Neuronal stem cell (in vitro differentiated cells): ENCODE data around the gene TCF7L2.

Experiments
- DNase-seq: peaks from one replicate; pipeline ENCODE4 v3.0.0-alpha.2; 2013; ENCODE audit warnings: low spot score
- H2AFZ ChIP-seq: one replicate; pipeline ENCODE4 v1.6.1; 2013; ENCODE audit warnings: mild to moderate bottlenecking, low read length, inconsistent platforms
- H2AK5ac ChIP-seq: 2 replicates; pipeline ENCODE4 v1.6.1; 2013; ENCODE audit warnings: low read depth, mild to moderate bottlenecking, inconsistent platforms, low read length, moderate library complexity, mixed read lengths
- H2BK120ac ChIP-seq: 2 replicates; pipeline ENCODE4 v1.6.1; 2013; ENCODE audit warnings: low read depth, mild to moderate bottlenecking, inconsistent platforms, low read length, moderate library complexity, mixed read lengths
- H2BK12ac ChIP-seq: one replicate; pipeline ENCODE4 v1.6.1; 2013; ENCODE audit warnings: low read length, inconsistent platforms
- H2BK15ac ChIP-seq: 2 replicates; pipeline ENCODE4 v1.6.1; 2013; ENCODE audit warnings: mild to moderate bottlenecking, low read length, inconsistent platforms, mixed read lengths
- H2BK5ac ChIP-seq: one replicate; pipeline ENCODE4 v1.6.1; 2013; ENCODE audit warnings: inconsistent platforms, mild to moderate bottlenecking, low read length, moderate library complexity
- H3K14ac ChIP-seq: one replicate; pipeline ENCODE4 v1.6.1; 2013; ENCODE audit warnings: low read length, inconsistent platforms
- H3K18ac ChIP-seq: 2 replicates; pipeline ENCODE4 v1.6.1; 2013; ENCODE audit warnings: low read length, inconsistent platforms
- H3K23ac ChIP-seq: 2 replicates; pipeline ENCODE4 v1.6.1; 2013; ENCODE audit warnings: low read depth, mild to moderate bottlenecking, mixed read lengths, low read length, inconsistent platforms; ENCODE audit not compliant: poor library complexity
- H3K27ac ChIP-seq: replicated peaks from 3 replicates; pipeline ENCODE4 v1.5.1; 2013; ENCODE audit warnings: low read length, inconsistent platforms
- H3K27me3 ChIP-seq, 3 experiments: 2 replicates each; pipeline ENCODE4 v1.6.1; 2013; ENCODE audit warnings: low read length in 3 of 3, mild to moderate bottlenecking in 2 of 3, inconsistent platforms in 1 of 3, low read depth in 1 of 3, mixed read lengths in 1 of 3, moderate library complexity in 1 of 3; ENCODE audit not compliant: control insufficient read depth in 3 of 3, insufficient read depth in 3 of 3
- H3K36me3 ChIP-seq, 2 donors: replicated peaks in 1 of 2; 2 replicates each; pipeline ENCODE4 v1.6.1; 2013; ENCODE audit warnings: low read length in 2 of 2; ENCODE audit not compliant: control insufficient read depth in 2 of 2, insufficient read depth in 2 of 2
- H3K4ac ChIP-seq: 2 replicates; pipeline ENCODE4 v1.6.1; 2013; ENCODE audit warnings: inconsistent platforms, mild to moderate bottlenecking, low read length, moderate library complexity
- H3K4me1 ChIP-seq, 2 donors: 1 replicate in 1 of 2; 2 replicates in 1 of 2; pipeline ENCODE4 v1.6.1; 2013; ENCODE audit warnings: low read length in 2 of 2, low read depth in 1 of 2; ENCODE audit not compliant: control insufficient read depth in 2 of 2, insufficient read depth in 1 of 2
- H3K4me2 ChIP-seq: one replicate; pipeline ENCODE4 v1.6.1; 2013; ENCODE audit warnings: mild to moderate bottlenecking, low read length, inconsistent platforms; ENCODE audit not compliant: insufficient read depth, poor library complexity, severe bottlenecking
- H3K4me3 ChIP-seq, 2 donors: 2 replicates each; pipeline ENCODE4 v1.5.1; 2013; ENCODE audit warnings: low read length in 2 of 2, mild to moderate bottlenecking in 2 of 2, inconsistent platforms in 1 of 2, moderate library complexity in 1 of 2
- H3K79me1 ChIP-seq: one replicate; pipeline ENCODE4 v1.6.1; 2013; ENCODE audit warnings: low read depth, mild to moderate bottlenecking, inconsistent platforms, low read length, moderate library complexity
- H3K9ac ChIP-seq: one replicate; pipeline ENCODE4 v1.6.1; 2013; ENCODE audit warnings: mild to moderate bottlenecking, low read depth, low read length, inconsistent platforms; ENCODE audit not compliant: poor library complexity
- H3K9me3 ChIP-seq, 2 donors: replicated peaks in 1 of 2; 2 replicates each; pipeline versions ENCODE3 to v1.6.1; 2013; ENCODE audit warnings: low read length in 2 of 2, mild to moderate bottlenecking in 2 of 2, inconsistent platforms in 1 of 2, low read depth in 1 of 2, mixed read lengths in 1 of 2, moderate library complexity in 1 of 2; ENCODE audit not compliant: control insufficient read depth in 2 of 2, insufficient read depth in 1 of 2
- H4K8ac ChIP-seq: one replicate; pipeline ENCODE4 v1.6.1; 2013; ENCODE audit warnings: low read depth, mild to moderate bottlenecking, inconsistent platforms, low read length, moderate library complexity
- H4K91ac ChIP-seq: one replicate; pipeline ENCODE4 v1.6.1; 2013; ENCODE audit warnings: low read length, low read depth, mild to moderate bottlenecking, inconsistent platforms; ENCODE audit not compliant: poor library complexity
- WGBS, 2 donors: extraction: QIAGEN DNeasy Blood & Tissue Kit; methylation state at CpG; one replicate each; pipeline ENCODE4 v1.1.7; 2013; ENCODE audit warnings: missing lambda C conversion rate in 2 of 2, mixed read lengths in 1 of 2; ENCODE audit not compliant: insufficient read length in 2 of 2, insufficient replicate concordance in 1 of 2; ENCODE audit errors: extremely low coverage in 2 of 2; 5-methylcytosine and 5-hydroxymethylcytosine counted together

The TCF7L2 gene

DNA sequence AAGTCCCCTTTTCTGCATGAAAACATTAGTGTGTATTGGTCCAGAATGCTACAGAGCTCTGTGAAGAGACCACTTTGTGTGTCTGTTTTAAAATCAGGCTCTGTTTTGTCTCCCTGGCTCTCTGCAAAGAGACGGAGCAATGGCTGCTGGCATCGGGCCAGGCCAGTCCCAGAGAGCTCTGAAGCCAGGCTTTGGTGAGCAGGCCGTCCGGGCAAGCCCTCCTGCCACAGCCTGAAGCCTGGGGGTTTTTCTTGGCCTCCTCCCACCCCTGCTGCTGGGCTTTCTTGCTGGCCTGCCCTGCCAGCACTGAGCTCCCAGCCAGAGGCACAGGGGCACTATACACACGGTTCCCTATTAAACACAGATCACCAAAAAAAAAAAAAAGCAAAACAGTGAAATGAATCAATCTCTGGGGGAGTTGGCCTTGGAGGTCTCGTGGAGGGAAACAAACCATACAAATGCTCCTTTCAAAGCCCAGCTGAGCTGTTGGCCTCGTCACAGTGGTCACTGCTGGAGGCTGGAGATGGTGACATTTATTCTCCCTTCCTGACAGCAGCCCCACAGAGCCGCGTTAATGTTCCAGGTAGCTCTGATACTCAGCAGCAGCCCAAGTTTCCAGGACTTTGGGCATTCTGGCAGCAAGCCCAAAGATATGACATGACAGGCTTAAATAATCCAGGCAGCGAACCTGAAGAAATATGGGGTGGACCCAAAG is 237.2 kb downstream of the TCF7L2 start:
- H3K4me1 ChIP-seq = peaks cover 4% of the 10 kb centered on the region in 2 donors
- H2BK120ac ChIP-seq = no peak overlapping the region
- no peak overlapping the region for H3K9ac ChIP-seq
- no peak overlapping the region for H2BK15ac ChIP-seq
- no peaks in the 10 kb centered on the region for H3K79me1 ChIP-seq
- peaks cover 0 to 6% of the 10 kb centered on the region in 2 donors for H3K9me3 ChIP-seq
- no peak overlapping the region for H4K8ac ChIP-seq
- DNase-seq = no peak
- no peak overlapping the region for H3K23ac ChIP-seq
- no peak overlapping the region for H3K14ac ChIP-seq
- H3K4me2 ChIP-seq = no peak overlapping the region
- no peak overlapping the region for H4K91ac ChIP-seq
- H3K4me3 ChIP-seq = no peak overlapping the region
- H3K27ac ChIP-seq = no peak overlapping the region
- no peaks in the 10 kb centered on the region for H3K36me3 ChIP-seq
- H2BK5ac ChIP-seq = no peak overlapping the region
- no CpG with 5 or more reads among the region's 10 CpGs for WGBS, 2 donors
- peaks cover 0 to 2% (median 2%) of the 10 kb centered on the region in 3 experiments for H3K27me3 ChIP-seq
- H2BK12ac ChIP-seq = no peak overlapping the region
- no peak overlapping the region for H3K4ac ChIP-seq
- H2AFZ ChIP-seq = peak overlapping the region; percentile 30
- no peak overlapping the region for H2AK5ac ChIP-seq
- H3K18ac ChIP-seq = peak overlapping the region; percentile 22

DNA sequence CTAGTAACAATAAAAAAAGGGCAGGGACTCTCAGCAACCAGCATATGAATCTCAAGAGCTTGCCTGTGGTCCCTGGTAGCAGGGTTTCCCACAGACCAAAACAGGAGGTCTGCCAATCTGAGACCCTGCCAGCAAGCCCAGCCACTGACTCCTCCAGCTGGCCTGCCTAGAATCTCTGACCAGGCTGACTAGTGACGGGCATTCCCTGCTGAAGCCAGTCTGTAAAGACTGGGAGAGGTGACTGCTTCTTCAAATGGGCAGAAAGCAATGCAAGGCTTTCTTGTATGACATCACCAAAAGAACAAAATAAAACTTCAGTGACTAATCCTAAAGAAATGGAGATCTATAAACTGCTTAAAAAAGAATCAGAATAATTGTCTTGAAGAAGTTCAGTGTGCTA is 249.4 kb downstream of the TCF7L2 start:
- no peaks in the 10 kb centered on the region for H3K79me1 ChIP-seq
- H4K91ac ChIP-seq = no peak overlapping the region
- no peak overlapping the region for H3K23ac ChIP-seq
- H3K4me2 ChIP-seq = no peak overlapping the region
- no peak for DNase-seq
- H3K4ac ChIP-seq = no peak overlapping the region
- no peaks in the 10 kb centered on the region for H3K36me3 ChIP-seq
- no peak overlapping the region for H3K9ac ChIP-seq
- peaks cover 0 to 3% (median 0%) of the 10 kb centered on the region in 3 experiments for H3K27me3 ChIP-seq
- no peak overlapping the region for H3K27ac ChIP-seq
- no peak overlapping the region for H2BK12ac ChIP-seq
- no CpG with 5 or more reads among the region's 1 CpG for WGBS, 2 donors
- H2AK5ac ChIP-seq = no peak overlapping the region
- H2BK5ac ChIP-seq = no peak overlapping the region
- H3K14ac ChIP-seq = no peak overlapping the region
- H3K4me3 ChIP-seq = no peak overlapping the region
- H2AFZ ChIP-seq = no peak overlapping the region
- no peaks in the 10 kb centered on the region for H3K4me1 ChIP-seq
- H2BK15ac ChIP-seq = no peak overlapping the region
- no peak overlapping the region for H3K18ac ChIP-seq
- H3K9me3 ChIP-seq = peaks cover 3 to 9% of the 10 kb centered on the region in 2 donors
- H4K8ac ChIP-seq = no peak overlapping the region
- H2BK120ac ChIP-seq = no peak overlapping the region

DNA sequence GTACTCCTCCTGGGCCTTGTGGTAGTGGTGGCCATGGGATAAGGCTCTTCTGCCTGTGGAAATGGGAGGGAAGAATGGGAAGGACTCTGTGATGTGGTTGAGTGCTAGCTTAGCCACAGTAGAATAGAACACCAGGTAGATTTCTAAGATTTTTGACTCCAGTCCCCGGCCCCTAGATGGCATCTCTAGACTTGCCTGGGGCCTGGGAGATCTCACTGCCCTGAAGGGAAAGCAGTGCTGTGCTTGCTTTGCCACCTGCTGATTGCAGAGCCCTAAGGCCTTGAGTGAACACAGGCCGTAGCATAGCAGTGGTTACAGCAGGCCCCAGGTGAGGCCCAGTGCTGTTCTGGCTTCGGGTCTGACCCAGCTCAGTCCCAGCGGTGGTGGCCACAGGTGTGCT is 252.0 kb downstream of the TCF7L2 start:
- H3K18ac ChIP-seq = no peak overlapping the region
- H3K9ac ChIP-seq = no peak overlapping the region
- H3K4me3 ChIP-seq = no peak overlapping the region
- H4K91ac ChIP-seq = no peak overlapping the region
- H3K4me1 ChIP-seq = no peaks in the 10 kb centered on the region
- H3K23ac ChIP-seq = no peak overlapping the region
- H2BK12ac ChIP-seq = no peak overlapping the region
- H2BK120ac ChIP-seq = no peak overlapping the region
- H3K27me3 ChIP-seq = peaks cover 0 to 3% (median 0%) of the 10 kb centered on the region in 3 experiments
- no peak overlapping the region for H3K4me2 ChIP-seq
- no peak overlapping the region for H3K14ac ChIP-seq
- no peak for DNase-seq
- no peak overlapping the region for H3K4ac ChIP-seq
- no peak overlapping the region for H2BK15ac ChIP-seq
- no CpG with 5 or more reads among the region's 4 CpGs for WGBS, 2 donors
- H3K36me3 ChIP-seq = no peaks in the 10 kb centered on the region
- no peak overlapping the region for H4K8ac ChIP-seq
- no peak overlapping the region for H3K27ac ChIP-seq
- no peak overlapping the region for H2AFZ ChIP-seq
- H3K79me1 ChIP-seq = no peaks in the 10 kb centered on the region
- H3K9me3 ChIP-seq = peaks cover 8 to 9% of the 10 kb centered on the region in 2 donors
- H2BK5ac ChIP-seq = no peak overlapping the region
- no peak overlapping the region for H2AK5ac ChIP-seq

DNA sequence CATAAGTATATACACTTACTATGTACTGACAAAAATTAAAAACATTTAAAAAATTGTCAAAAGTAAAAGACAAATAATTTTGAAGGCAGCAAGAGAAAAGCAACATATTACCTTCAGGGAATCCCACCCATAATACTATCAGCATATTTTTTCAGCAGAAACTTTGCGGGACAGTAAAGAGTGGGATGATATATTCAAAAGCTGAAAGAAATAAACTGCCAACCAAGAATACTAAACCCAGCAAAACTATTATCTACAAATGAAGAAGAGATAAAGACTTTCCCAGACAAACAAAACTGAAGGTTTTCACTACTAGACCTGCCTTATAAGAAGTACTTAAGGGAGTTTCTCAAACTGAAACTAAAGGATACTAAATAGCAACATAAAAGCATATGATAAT is 257.9 kb downstream of the TCF7L2 start:
- H3K79me1 ChIP-seq = no peaks in the 10 kb centered on the region
- no peaks in the 10 kb centered on the region for H3K27me3 ChIP-seq
- H3K36me3 ChIP-seq = no peaks in the 10 kb centered on the region
- H3K23ac ChIP-seq = no peak overlapping the region
- H3K9ac ChIP-seq = no peak overlapping the region
- no peak overlapping the region for H2BK15ac ChIP-seq
- peaks cover 0 to 16% of the 10 kb centered on the region in 2 donors for H3K9me3 ChIP-seq
- no peak overlapping the region for H4K91ac ChIP-seq
- H3K4me2 ChIP-seq = no peak overlapping the region
- DNase-seq = no peak
- H4K8ac ChIP-seq = no peak overlapping the region
- no peak overlapping the region for H3K27ac ChIP-seq
- no peak overlapping the region for H2AFZ ChIP-seq
- no peak overlapping the region for H2BK5ac ChIP-seq
- no peak overlapping the region for H3K4me3 ChIP-seq
- no peak overlapping the region for H3K4ac ChIP-seq
- no peak overlapping the region for H2BK120ac ChIP-seq
- H2AK5ac ChIP-seq = no peak overlapping the region
- no peak overlapping the region for H2BK12ac ChIP-seq
- no peak overlapping the region for H3K14ac ChIP-seq
- no peaks in the 10 kb centered on the region for H3K4me1 ChIP-seq
- no peak overlapping the region for H3K18ac ChIP-seq
- no CpG with 5 or more reads among the region's 1 CpG for WGBS, 2 donors
